Measurements from ENCODE around the gene MCM6.

- TF ChIP-seq CTCF (IDR thresholded peaks at IDR 0.05) = no peak
- no peak for TF ChIP-seq POLR2AphosphoS5 (IDR thresholded peaks at IDR 0.05; ENCODE audit: insufficient read depth in 1 of 2, low read depth in 1 of 2)
- no peak for TF ChIP-seq POLR2A (IDR thresholded peaks at IDR 0.05)
Observed at GRCh38 chr2:135796606-135797005, 79.6 kb downstream of the MCM6 start.
